ENCODE results near the gene SOX2. TPM values are rescaled to one million over a fixed set of nuclear protein-coding genes. Genes with fewer than 3 reads are reported as not detected.

Gene SOX2
- total RNA-seq, 2 experiments from 2014 or later, result not detected

GRCh38 chr3:181741417-181741816, 29.7 kb downstream of the SOX2 start:
- H3K9me3 ChIP-seq (ENCODE audit: control insufficient read depth in 1 of 2, insufficient read depth in 1 of 2, low read length in 2 of 2), result no peaks in the 10 kb centered on the region
- CTCF ChIA-PET, result no interaction called here
- Mint-ChIP-seq H3K36me3 (ENCODE audit: low read depth) (no peaks in the 10 kb centered on the region), H3K4me3 (no peak overlapping the region), H3K9me3 (no peaks in the 10 kb centered on the region), H3K27me3 (peaks cover 19% of the 10 kb centered on the region), H3K4me1 (ENCODE audit: low read depth) (no peaks in the 10 kb centered on the region), H3K27ac (no peak overlapping the region)
- intact Hi-C loops (cut with DNase I, micrococcal nuclease), result no loop called here
- H3K4me3 ChIP-seq (ENCODE audit: low read length), result no peak overlapping the region
- no peaks in the 10 kb centered on the region for H3K36me3 ChIP-seq (ENCODE audit: insufficient read depth, low read length)
- no peaks in the 10 kb centered on the region for H3K4me1 ChIP-seq (ENCODE audit: insufficient read depth, low read length)
- peaks cover 0 to 2% of the 10 kb centered on the region in 2 experiments for H3K27me3 ChIP-seq (ENCODE audit: control insufficient read depth in 1 of 2, insufficient read depth in 2 of 2, low read length in 2 of 2)
- no peak overlapping the region for H3K27ac ChIP-seq (ENCODE audit: low read depth in 1 of 2, low read length in 2 of 2)
- DNase-seq (no peak), ATAC-seq (ENCODE audit: poor library complexity) (no peak)
- POLR2A ChIA-PET, result no interaction called here
- TF ChIP-seq CTCF (IDR thresholded peaks at IDR 0.05), result no peak

GRCh38 chr3:181752202-181752671, 40.5 kb downstream of the SOX2 start:
- peaks cover 0 to 5% of the 10 kb centered on the region in 2 experiments for H3K9me3 ChIP-seq (ENCODE audit: control insufficient read depth in 1 of 2, insufficient read depth in 1 of 2, low read length in 2 of 2)
- peaks cover 34% of the 10 kb centered on the region for H3K27me3 Mint-ChIP-seq
- DNase-seq (no peak), ATAC-seq (ENCODE audit: poor library complexity) (no peak)
- H3K4me3 Mint-ChIP-seq, result no peak overlapping the region
- no peaks in the 10 kb centered on the region for H3K4me1 Mint-ChIP-seq (ENCODE audit: low read depth)
- no peak overlapping the region for H3K27ac ChIP-seq (ENCODE audit: low read depth in 1 of 2, low read length in 2 of 2)
- H3K4me3 ChIP-seq (ENCODE audit: low read length), result no peak overlapping the region
- CTCF ChIA-PET, result no interaction called here
- TF ChIP-seq CTCF (IDR thresholded peaks at IDR 0.05), result no peak
- H3K9me3 Mint-ChIP-seq, result no peaks in the 10 kb centered on the region
- H3K36me3 Mint-ChIP-seq (ENCODE audit: low read depth), result no peaks in the 10 kb centered on the region
- no peaks in the 10 kb centered on the region for H3K4me1 ChIP-seq (ENCODE audit: insufficient read depth, low read length)
- no peaks in the 10 kb centered on the region for H3K36me3 ChIP-seq (ENCODE audit: insufficient read depth, low read length)
- POLR2A ChIA-PET, result no interaction called here
- intact Hi-C loops (cut with DNase I, micrococcal nuclease), result no loop called here
- H3K27ac Mint-ChIP-seq, result no peak overlapping the region
- H3K27me3 ChIP-seq (ENCODE audit: control insufficient read depth in 1 of 2, insufficient read depth in 2 of 2, low read length in 2 of 2), result peaks cover 0 to 3% of the 10 kb centered on the region in 2 experiments

- Mint-ChIP-seq H3K27me3 (peaks cover 28% of the 10 kb centered on the region), H3K27ac (no peak overlapping the region), H3K9me3 (no peaks in the 10 kb centered on the region), H3K36me3 (ENCODE audit: low read depth) (no peaks in the 10 kb centered on the region), H3K4me1 (ENCODE audit: low read depth) (no peaks in the 10 kb centered on the region), H3K4me3 (no peak overlapping the region)
- Histone ChIP-seq H3K27ac (ENCODE audit: low read depth in 1 of 2, low read length in 2 of 2) (no peak overlapping the region), H3K4me3 (ENCODE audit: low read length) (no peak overlapping the region), H3K27me3 (ENCODE audit: control insufficient read depth in 1 of 2, insufficient read depth in 2 of 2, low read length in 2 of 2) (peaks cover 0 to 3% of the 10 kb centered on the region in 2 experiments), H3K9me3 (ENCODE audit: control insufficient read depth in 1 of 2, insufficient read depth in 1 of 2, low read length in 2 of 2) (peaks cover 0 to 5% of the 10 kb centered on the region in 2 experiments), H3K36me3 (ENCODE audit: insufficient read depth, low read length) (no peaks in the 10 kb centered on the region), H3K4me1 (ENCODE audit: insufficient read depth, low read length) (no peaks in the 10 kb centered on the region)
- ChIA-PET POLR2A (no interaction called here), CTCF (no interaction called here)
- no peak for ATAC-seq (ENCODE audit: poor library complexity)
- no peak for DNase-seq
- TF ChIP-seq CTCF (IDR thresholded peaks at IDR 0.05), result no peak
- intact Hi-C loops (cut with DNase I, micrococcal nuclease), result no loop called here
These were observed 41.7 kb downstream of the SOX2 start for GRCh38 chr3:181753391-181753790.
